MCF 10A (cell line): ENCODE results near the gene SH3BGRL. TPM values are rescaled to one million over a fixed set of nuclear protein-coding genes. Genes with fewer than 3 reads are reported as not detected.

Experiments
- BruUV-seq: library from RNA; stranded (reverse); fragments of 400-500 nt; replicated peaks from 2 replicates; lab custom pipeline; 2021; lab: Mats Ljungman, UMichigan
- CTCF ChIA-PET: fragments of 300-600 bp; sonication (Branson Sonifier 250); formaldehyde crosslinking; extraction: SDS; loops from one replicate; lab custom pipeline; 2021; ENCODE audit warnings: antibody characterized with exemption, inconsistent platforms; lab: Yijun Ruan, JAX
- POLR2A ChIA-PET: fragments of 300-600, 350-650 bp; sonication (Branson Sonifier 250); formaldehyde crosslinking; extraction: SDS; loops from one replicate; lab custom pipeline; 2020; ENCODE audit warnings: antibody characterized with exemption, inconsistent platforms; lab: Yijun Ruan, JAX
- DNase-seq: peaks from one replicate; pipeline ENCODE4 v3.0.0-alpha.2; 2018; ENCODE audit not compliant: unreplicated experiment
- H3K27ac Mint-ChIP-seq: one replicate; pipeline ENCODE4 v1.8.0; 2022; ENCODE audit warnings: mild to moderate bottlenecking, low read depth, mixed read lengths; ENCODE audit not compliant: unreplicated experiment
- H3K27me3 Mint-ChIP-seq: one replicate; pipeline ENCODE4 v1.8.0; 2022; ENCODE audit warnings: mixed read lengths; ENCODE audit not compliant: insufficient read depth, unreplicated experiment
- H3K36me3 Mint-ChIP-seq: one replicate; pipeline ENCODE4 v1.8.0; 2022; ENCODE audit warnings: mild to moderate bottlenecking, moderate library complexity, mixed read lengths; ENCODE audit not compliant: insufficient read depth, unreplicated experiment
- H3K4me1 Mint-ChIP-seq: one replicate; pipeline ENCODE4 v1.8.0; 2022; ENCODE audit warnings: mixed read lengths; ENCODE audit not compliant: insufficient read depth, unreplicated experiment
- H3K4me3 Mint-ChIP-seq: one replicate; pipeline ENCODE4 v1.8.0; 2022; ENCODE audit warnings: mild to moderate bottlenecking, moderate library complexity, mixed read lengths; ENCODE audit not compliant: unreplicated experiment
- H3K9me3 Mint-ChIP-seq: one replicate; pipeline ENCODE4 v1.8.0; 2022; ENCODE audit warnings: mixed read lengths; ENCODE audit not compliant: unreplicated experiment
- CTCF ChIP-seq: fragments of 200-600 bp; IDR thresholded peaks from one replicate; pipeline ENCODE4 v1.8.0; 2022; ENCODE audit warnings: antibody characterized with exemption, mild to moderate bottlenecking; ENCODE audit not compliant: unreplicated experiment
- intact Hi-C: fragments of 100-400 bp; cut with micrococcal nuclease; formaldehyde crosslinking; loops from 2 replicates; pipeline ENCODE4 v1.14.1; 2022
- total RNA-seq: library from RNA; stranded (reverse); gene quantifications from 2 replicates; pipeline ENCODE4 v1.2.3, GENCODE V29; 2022

SH3BGRL gene
- total RNA-seq, 1 experiment from 2014 or later = 53.4 TPM

GRCh38 chrX:81195259-81195658, 6.6 kb upstream of the SH3BGRL start:
- no peak overlapping the region for H3K4me3 Mint-ChIP-seq
- no peaks in the 10 kb centered on the region for H3K27me3 Mint-ChIP-seq
- no TSS peak for BruUV-seq
- ChIA-PET POLR2A (no interaction called here), CTCF (interaction anchor here (0.6 to 2.0 kb wide), 8 partner anchors 8 to 291 kb away, joined by 3 to 6 read pairs (median 4); no protein-coding TSS in a partner anchor)
- H3K36me3 Mint-ChIP-seq = no peaks in the 10 kb centered on the region
- no peak for TF ChIP-seq CTCF
- no peak for DNase-seq
- intact Hi-C loops = no loop called here
- no peaks in the 10 kb centered on the region for H3K4me1 Mint-ChIP-seq
- H3K9me3 Mint-ChIP-seq = peaks cover 8% of the 10 kb centered on the region
- no peak overlapping the region for H3K27ac Mint-ChIP-seq

GRCh38 chrX:81195712-81196111, 6.2 kb upstream of the SH3BGRL start:
- no peaks in the 10 kb centered on the region for H3K36me3 Mint-ChIP-seq
- no peak overlapping the region for H3K4me3 Mint-ChIP-seq
- no peaks in the 10 kb centered on the region for H3K27me3 Mint-ChIP-seq
- no peak overlapping the region for H3K27ac Mint-ChIP-seq
- no peaks in the 10 kb centered on the region for H3K4me1 Mint-ChIP-seq
- peaks cover 8% of the 10 kb centered on the region for H3K9me3 Mint-ChIP-seq
- intact Hi-C loops = no loop called here
- peak; percentile 37 for TF ChIP-seq CTCF
- ChIA-PET CTCF (interaction anchor here (0.6 to 2.0 kb wide), 7 partner anchors 9 to 1920 kb away, joined by 3 to 6 read pairs (median 4); no protein-coding TSS in a partner anchor), POLR2A (no interaction called here)
- peak; percentile 67 for DNase-seq
- no TSS peak for BruUV-seq

GRCh38 chrX:81201071-81201470, 831 bp upstream of the SH3BGRL start:
- no peaks in the 10 kb centered on the region for H3K27me3 Mint-ChIP-seq
- no TSS peak for BruUV-seq
- POLR2A ChIA-PET = interaction anchor here (0.7 to 2.9 kb wide), 10 partner anchors 8 to 406 kb away, joined by 3 to 55 read pairs (median 6); no protein-coding TSS in a partner anchor
- no peak for TF ChIP-seq CTCF
- H3K27ac Mint-ChIP-seq = peak overlapping the region; percentile 95
- peak overlapping the region; percentile 88 for H3K4me3 Mint-ChIP-seq
- CTCF ChIA-PET = interaction anchor here (1.2 kb wide), 1 partner anchor 28 kb away, joined by 3 read pairs; no protein-coding TSS in a partner anchor
- intact Hi-C loops = loop anchor here (1.0 kb wide), 1 partner anchor 59 kb away; no protein-coding TSS in a partner anchor
- peaks cover 15% of the 10 kb centered on the region for H3K9me3 Mint-ChIP-seq
- H3K36me3 Mint-ChIP-seq = no peaks in the 10 kb centered on the region
- DNase-seq = no peak
- H3K4me1 Mint-ChIP-seq = peaks cover 8% of the 10 kb centered on the region

- intact Hi-C loops = no loop called here
- POLR2A ChIA-PET = interaction anchor here (0.6 to 2.9 kb wide), 13 partner anchors 8 to 939 kb away, joined by 3 to 55 read pairs (median 5); partner anchors contain the start of gene BRWD3
- no peak for TF ChIP-seq CTCF
These were observed 536 bp downstream of the SH3BGRL start for GRCh38 chrX:81202456-81202819.

More at GRCh38 chrX:81202456-81202819, 536 bp downstream of the SH3BGRL start:
- H3K9me3 Mint-ChIP-seq = peaks cover 22% of the 10 kb centered on the region
- H3K27me3 Mint-ChIP-seq = no peaks in the 10 kb centered on the region
- H3K4me1 Mint-ChIP-seq = peaks cover 15% of the 10 kb centered on the region
- BruUV-seq = no TSS peak
- H3K27ac Mint-ChIP-seq = peak overlapping the region; percentile 95
- peak overlapping the region; percentile 88 for H3K4me3 Mint-ChIP-seq
- no peaks in the 10 kb centered on the region for H3K36me3 Mint-ChIP-seq
- peak; percentile 17 for DNase-seq
- CTCF ChIA-PET = interaction anchor here (0.6 to 1.1 kb wide), 8 partner anchors 9 to 337 kb away, joined by 3 to 4 read pairs (median 3); no protein-coding TSS in a partner anchor
